ENCODE measurements around the gene EML5.

Gene EML5

DNA sequence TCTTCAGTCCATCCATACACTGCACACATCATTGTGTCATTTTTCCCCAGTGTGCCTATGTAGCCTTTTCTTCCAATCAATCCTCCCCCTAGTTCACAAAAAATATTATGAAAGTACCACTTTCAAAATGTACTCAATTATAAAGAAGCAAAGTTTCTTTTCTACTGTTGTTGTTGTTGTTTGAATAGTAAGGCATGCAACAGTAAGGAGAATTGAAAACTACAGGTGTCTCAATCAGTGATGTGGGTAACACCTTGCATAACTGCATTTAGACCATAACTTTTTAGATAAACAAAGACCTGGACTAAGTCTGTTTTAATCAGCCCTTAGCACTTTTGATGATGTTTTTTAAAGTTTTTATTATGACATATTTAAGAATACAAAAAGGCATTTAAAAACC lies 104.4 kb downstream of the EML5 start:
- TF ChIP-seq, protein P1, sequence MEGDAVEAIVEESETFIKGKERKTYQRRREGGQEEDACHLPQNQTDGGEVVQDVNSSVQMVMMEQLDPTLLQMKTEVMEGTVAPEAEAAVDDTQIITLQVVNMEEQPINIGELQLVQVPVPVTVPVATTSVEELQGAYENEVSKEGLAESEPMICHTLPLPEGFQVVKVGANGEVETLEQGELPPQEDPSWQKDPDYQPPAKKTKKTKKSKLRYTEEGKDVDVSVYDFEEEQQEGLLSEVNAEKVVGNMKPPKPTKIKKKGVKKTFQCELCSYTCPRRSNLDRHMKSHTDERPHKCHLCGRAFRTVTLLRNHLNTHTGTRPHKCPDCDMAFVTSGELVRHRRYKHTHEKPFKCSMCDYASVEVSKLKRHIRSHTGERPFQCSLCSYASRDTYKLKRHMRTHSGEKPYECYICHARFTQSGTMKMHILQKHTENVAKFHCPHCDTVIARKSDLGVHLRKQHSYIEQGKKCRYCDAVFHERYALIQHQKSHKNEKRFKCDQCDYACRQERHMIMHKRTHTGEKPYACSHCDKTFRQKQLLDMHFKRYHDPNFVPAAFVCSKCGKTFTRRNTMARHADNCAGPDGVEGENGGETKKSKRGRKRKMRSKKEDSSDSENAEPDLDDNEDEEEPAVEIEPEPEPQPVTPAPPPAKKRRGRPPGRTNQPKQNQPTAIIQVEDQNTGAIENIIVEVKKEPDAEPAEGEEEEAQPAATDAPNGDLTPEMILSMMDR (IDR thresholded peaks at IDR 0.05; ENCODE audit: low read depth, low read length): no peak
- no peak overlapping the region for H3K4me3 ChIP-seq (ENCODE audit: low read depth, low read length)

DNA sequence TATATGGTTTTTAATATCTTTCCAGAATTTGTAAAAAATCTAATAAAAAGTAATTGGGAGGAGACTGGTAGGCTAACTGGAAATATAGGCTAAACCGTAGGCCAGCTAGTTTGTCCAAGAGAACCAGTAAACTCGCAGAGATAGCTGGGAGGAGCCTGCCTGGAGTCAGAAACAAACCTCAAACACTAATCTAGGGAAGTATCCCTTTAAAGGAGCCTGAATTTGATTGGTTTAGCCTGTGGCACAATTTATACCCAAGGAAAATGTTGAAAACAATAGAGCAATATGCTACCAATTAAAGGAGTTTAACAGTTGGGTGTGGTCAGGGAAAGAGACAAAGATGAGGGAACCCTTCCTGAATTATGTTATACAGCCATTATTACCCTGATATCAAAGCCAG lies 109.6 kb downstream of the EML5 start:
- no peak overlapping the region for H3K4me3 ChIP-seq (ENCODE audit: low read depth, low read length)
- TF ChIP-seq, protein P1 (IDR thresholded peaks at IDR 0.05; ENCODE audit: low read depth, low read length): no peak

DNA sequence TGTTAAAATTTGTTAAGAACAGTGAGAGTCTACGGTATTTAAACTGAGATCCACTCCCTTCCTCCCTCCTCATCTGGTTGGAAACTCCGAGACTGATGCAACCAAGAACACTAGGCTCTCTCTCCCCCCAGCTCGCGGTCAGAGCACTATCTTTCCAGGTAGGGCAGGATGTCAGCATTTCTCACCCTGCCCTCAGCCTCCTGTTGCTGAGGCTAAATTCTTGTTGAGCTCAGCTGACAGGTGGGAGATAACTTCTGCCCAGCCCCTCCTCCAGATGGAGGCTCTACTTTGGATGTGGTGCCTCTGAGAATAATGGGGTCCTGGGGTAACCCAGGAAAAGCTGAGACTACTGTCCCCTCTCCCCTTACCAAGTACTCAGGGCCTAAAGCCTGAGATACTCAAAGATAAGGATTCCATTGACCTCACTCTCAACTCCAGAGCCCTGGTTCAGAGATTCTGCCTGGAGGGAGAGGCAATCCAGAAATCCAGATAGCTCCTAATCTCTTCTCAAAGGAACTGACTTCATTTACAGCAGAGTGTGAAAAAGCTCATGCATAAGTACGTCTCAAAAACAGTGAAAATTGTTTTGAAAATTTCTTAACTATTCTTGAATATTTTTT lies 110.1 kb downstream of the EML5 start:
- TF ChIP-seq, protein P1 (IDR thresholded peaks at IDR 0.05; ENCODE audit: low read depth, low read length): no peak

DNA sequence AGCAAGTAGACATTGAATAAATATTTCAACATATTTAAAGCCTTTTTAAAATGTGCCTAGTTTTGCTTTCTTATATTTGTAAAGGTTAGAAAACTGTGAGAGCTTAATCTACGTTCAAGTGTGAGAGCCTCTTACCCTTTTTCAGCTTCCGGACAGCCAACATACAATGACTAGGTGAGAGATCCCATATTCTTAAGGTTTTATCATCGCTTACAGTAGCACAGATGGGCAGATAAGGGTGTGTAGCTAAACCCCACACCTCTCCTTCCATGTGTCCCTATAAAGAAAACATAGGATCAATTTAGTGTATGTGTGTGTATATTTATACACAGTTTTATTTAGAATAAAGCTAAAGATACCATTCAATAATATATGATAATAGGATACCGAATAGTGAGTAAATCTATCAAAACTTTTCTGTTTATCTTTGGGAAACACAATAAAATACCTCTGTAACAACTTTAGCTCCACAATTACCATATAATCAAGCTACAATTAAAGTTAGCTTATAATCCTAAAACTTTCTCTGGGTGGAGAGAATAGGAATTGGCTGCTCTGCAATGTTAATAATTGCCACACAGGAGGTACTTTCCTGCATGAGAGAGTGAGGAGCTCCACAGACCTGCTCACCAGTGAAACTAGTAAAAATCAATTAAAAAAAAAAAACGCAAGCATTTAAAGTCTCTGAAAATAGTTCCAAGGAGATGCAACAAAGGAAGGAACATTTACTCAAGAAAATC lies 110.8 kb downstream of the EML5 start:
- TF ChIP-seq, protein P1 (IDR thresholded peaks at IDR 0.05; ENCODE audit: low read depth, low read length): no peak
- H3K4me3 ChIP-seq (ENCODE audit: low read depth, low read length): no peak overlapping the region

More for the DNA sequence above, 110.1 kb downstream of the EML5 start:
- no peak overlapping the region for H3K4me3 ChIP-seq (ENCODE audit: low read depth, low read length)

DNA sequence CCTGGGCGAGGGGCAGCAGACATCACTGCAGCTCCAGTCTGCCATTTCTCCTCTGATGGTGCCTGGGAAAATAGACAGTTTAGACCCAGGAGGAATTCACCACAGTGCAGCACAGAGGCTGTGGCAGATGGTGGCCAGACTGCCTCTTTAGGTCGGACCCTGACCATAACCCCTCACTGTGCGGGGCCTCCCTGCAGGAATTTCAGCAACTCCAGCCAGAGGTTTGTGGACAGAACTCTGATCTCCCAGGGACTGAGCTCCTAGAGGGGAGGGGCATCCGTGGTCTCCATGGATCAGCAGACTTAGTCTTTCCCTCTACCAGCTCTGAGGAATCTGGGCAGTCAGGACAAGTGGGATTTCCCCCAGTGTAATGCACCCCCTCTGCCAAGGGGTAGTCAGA lies 123.4 kb downstream of the EML5 start:
- TF ChIP-seq, protein P1 (IDR thresholded peaks at IDR 0.05; ENCODE audit: low read depth, low read length): no peak
- H3K4me3 ChIP-seq (ENCODE audit: low read depth, low read length): no peak overlapping the region

DNA sequence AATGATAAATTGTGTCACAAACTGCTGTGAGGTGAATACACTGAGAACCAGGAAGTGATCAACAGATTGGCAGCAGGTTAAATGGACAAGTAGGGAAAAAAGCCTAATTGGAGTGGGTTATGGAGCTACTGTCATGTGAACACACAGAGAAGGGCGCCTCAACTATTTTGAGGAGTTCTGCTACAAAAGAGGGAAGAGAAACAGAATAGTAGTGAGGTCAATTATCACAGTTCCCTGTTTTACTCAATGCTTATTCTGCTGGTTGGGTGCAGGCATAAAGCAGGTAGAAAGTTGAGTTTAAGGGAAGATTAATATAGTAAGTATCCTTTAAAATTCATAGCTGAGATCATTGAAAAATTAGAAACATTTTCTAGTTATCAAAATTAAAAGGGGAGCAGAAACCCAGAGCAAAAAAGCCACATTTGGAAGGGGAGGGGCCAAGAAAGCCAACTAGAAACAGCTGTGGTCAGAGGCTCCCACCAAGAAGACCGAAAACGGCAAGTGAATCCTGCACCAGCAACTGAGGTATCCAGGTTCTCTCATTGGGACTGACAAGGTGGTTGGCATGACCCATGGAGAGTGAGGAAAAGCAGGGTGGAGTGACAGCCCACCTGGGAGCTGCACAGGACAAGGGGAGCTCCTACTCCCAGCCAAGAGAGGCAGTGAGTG lies 124.2 kb downstream of the EML5 start:
- TF ChIP-seq, protein P1 (IDR thresholded peaks at IDR 0.05; ENCODE audit: low read depth, low read length): no peak
- H3K4me3 ChIP-seq (ENCODE audit: low read depth, low read length): no peak overlapping the region

All from WI38 (cell line).